Measurements from ENCODE around the gene DGKQ. TPM values are rescaled to one million over a fixed set of nuclear protein-coding genes. Genes with fewer than 3 reads are reported as not detected.

Gene DGKQ
- total RNA-seq, 2 experiments from 2014 or later = 17.6 to 19.2 TPM

DNA sequence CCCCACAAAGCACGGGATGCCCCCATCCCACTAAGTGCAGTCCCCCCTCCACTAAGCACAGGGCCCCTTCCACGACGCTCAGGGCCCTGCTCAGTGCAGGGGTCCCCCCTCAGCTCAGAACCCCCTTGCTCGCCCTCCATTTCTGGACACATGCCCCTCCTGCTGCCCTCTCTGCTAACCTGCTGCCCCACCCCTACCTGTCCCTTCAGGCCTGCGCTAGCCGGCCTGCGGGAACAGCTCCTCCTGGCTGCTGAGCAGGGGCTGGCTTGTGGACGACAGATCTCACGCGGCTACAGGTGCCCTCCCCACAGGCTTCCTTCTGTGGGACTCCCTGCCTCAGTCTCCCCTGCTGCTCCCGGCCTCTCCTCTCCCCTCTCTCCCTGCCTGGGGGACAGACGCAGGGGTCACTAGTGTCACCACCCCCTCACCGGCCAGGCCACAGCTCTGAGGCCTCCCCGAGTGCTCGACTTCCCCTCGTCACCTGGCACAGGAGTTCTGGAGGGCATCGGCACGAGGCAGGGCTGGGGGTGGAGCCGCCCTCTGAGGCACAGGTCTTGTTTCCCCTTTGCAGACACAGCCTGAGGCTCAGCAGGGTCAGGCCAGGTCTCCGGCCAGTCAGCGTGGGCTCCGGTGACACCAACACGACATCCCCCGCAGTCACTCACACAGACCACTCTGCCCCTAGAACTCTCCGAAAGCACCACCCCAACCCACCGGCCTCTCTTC lies 62.8 kb downstream of the DGKQ start:
- Mint-ChIP-seq H3K36me3 (ENCODE audit: low read depth) (peaks cover 57% of the 10 kb centered on the region), H3K4me3 (no peak overlapping the region), H3K27me3 (no peaks in the 10 kb centered on the region), H3K27ac (no peak overlapping the region), H3K4me1 (ENCODE audit: low read depth) (peaks cover 7% of the 10 kb centered on the region), H3K9me3 (no peaks in the 10 kb centered on the region)
- ATAC-seq (ENCODE audit: poor library complexity) (no peak), DNase-seq (no peak)
- no peak overlapping the region for H3K4me3 ChIP-seq (ENCODE audit: low read length)
- H3K27ac ChIP-seq (ENCODE audit: low read depth in 1 of 2, low read length in 2 of 2) = no peak overlapping the region
- intact Hi-C loops (cut with DNase I, micrococcal nuclease) = no loop called here
- no peaks in the 10 kb centered on the region for H3K27me3 ChIP-seq (ENCODE audit: control insufficient read depth in 1 of 2, insufficient read depth in 2 of 2, low read length in 2 of 2)
- CTCF ChIA-PET = interaction anchor here (0.6 to 0.9 kb wide), 2 partner anchors 11 to 68 kb away, joined by 3 read pairs; no protein-coding TSS in a partner anchor
- no peak for TF ChIP-seq CTCF (IDR thresholded peaks at IDR 0.05)
- H3K4me1 ChIP-seq (ENCODE audit: insufficient read depth, low read length) = peaks cover 11% of the 10 kb centered on the region
- POLR2A ChIA-PET = no interaction called here
- H3K9me3 ChIP-seq (ENCODE audit: control insufficient read depth in 1 of 2, insufficient read depth in 1 of 2, low read length in 2 of 2) = peaks cover 0 to 12% of the 10 kb centered on the region in 2 experiments
- H3K36me3 ChIP-seq (ENCODE audit: insufficient read depth, low read length) = peaks cover 56% of the 10 kb centered on the region

DNA sequence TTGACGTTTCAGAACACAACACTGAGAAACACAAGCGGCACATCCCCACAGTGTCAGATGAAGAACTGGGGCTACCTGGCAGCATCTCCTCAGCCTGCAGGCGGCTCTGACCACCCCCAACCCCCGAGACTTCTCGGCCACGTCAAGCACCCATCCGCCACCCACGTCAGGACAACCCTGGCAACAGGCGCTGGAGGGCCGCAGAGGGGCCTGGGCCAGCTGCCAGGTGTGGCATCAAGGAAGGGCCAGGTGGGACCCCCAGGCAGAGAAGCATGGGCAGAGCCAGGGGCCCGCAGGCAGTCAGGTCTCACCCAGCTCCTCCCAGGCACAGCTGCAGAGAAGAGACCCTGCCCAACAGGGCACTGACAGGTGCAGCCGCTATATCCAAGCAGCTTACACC lies 63.5 kb downstream of the DGKQ start:
- Histone ChIP-seq H3K27ac (ENCODE audit: low read depth in 1 of 2, low read length in 2 of 2) (no peak overlapping the region), H3K9me3 (ENCODE audit: control insufficient read depth in 1 of 2, insufficient read depth in 1 of 2, low read length in 2 of 2) (peaks cover 0 to 17% of the 10 kb centered on the region in 2 experiments), H3K4me3 (ENCODE audit: low read length) (no peak overlapping the region), H3K27me3 (ENCODE audit: control insufficient read depth in 1 of 2, insufficient read depth in 2 of 2, low read length in 2 of 2) (no peaks in the 10 kb centered on the region), H3K36me3 (ENCODE audit: insufficient read depth, low read length) (peaks cover 56% of the 10 kb centered on the region), H3K4me1 (ENCODE audit: insufficient read depth, low read length) (peaks cover 5% of the 10 kb centered on the region)
- intact Hi-C loops (cut with DNase I, micrococcal nuclease) = no loop called here
- POLR2A ChIA-PET = no interaction called here
- DNase-seq = no peak
- no peak for TF ChIP-seq CTCF (IDR thresholded peaks at IDR 0.05)
- no peak for ATAC-seq (ENCODE audit: poor library complexity)
- Mint-ChIP-seq H3K4me1 (ENCODE audit: low read depth) (peaks cover under 1% of the 10 kb centered on the region), H3K36me3 (ENCODE audit: low read depth) (peaks cover 57% of the 10 kb centered on the region), H3K4me3 (no peak overlapping the region), H3K27ac (no peak overlapping the region), H3K27me3 (no peaks in the 10 kb centered on the region), H3K9me3 (no peaks in the 10 kb centered on the region)
- CTCF ChIA-PET = no interaction called here

DNA sequence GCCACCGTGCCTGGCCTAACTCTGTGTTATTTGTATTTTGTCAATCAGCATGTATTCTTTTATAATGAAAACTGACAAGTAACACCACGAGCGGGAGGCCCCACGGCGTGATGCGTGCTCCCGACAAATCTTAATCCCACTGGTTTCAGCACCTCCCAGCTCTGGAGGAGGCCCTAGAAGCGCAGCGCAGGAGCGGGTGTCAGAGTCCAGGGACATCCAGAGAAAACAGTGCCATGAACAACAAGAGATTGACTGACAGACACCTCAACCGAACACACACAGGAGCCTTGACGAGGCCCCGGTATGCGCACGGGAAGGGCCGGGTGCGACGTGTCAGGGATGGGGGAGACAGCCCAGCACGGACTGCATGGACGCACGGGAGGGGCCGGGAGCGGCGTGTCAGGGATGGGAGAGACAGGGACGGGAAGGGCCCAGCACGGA lies 64.2 kb downstream of the DGKQ start:
- H3K4me1 Mint-ChIP-seq (ENCODE audit: low read depth) = no peaks in the 10 kb centered on the region
- no peak overlapping the region for H3K4me3 Mint-ChIP-seq
- peaks cover 56% of the 10 kb centered on the region for H3K36me3 ChIP-seq (ENCODE audit: insufficient read depth, low read length)
- H3K4me1 ChIP-seq (ENCODE audit: insufficient read depth, low read length) = no peaks in the 10 kb centered on the region
- peaks cover 0 to 17% of the 10 kb centered on the region in 2 experiments for H3K9me3 ChIP-seq (ENCODE audit: control insufficient read depth in 1 of 2, insufficient read depth in 1 of 2, low read length in 2 of 2)
- ATAC-seq (ENCODE audit: poor library complexity) (no peak), DNase-seq (no peak)
- H3K27ac ChIP-seq (ENCODE audit: low read depth in 1 of 2, low read length in 2 of 2) = no peak overlapping the region
- ChIA-PET POLR2A (no interaction called here), CTCF (no interaction called here)
- H3K27ac Mint-ChIP-seq = no peak overlapping the region
- no peak overlapping the region for H3K4me3 ChIP-seq (ENCODE audit: low read length)
- intact Hi-C loops (cut with DNase I, micrococcal nuclease) = no loop called here
- H3K36me3 Mint-ChIP-seq (ENCODE audit: low read depth) = peaks cover 60% of the 10 kb centered on the region
- H3K27me3 ChIP-seq (ENCODE audit: control insufficient read depth in 1 of 2, insufficient read depth in 2 of 2, low read length in 2 of 2) = no peaks in the 10 kb centered on the region
- no peaks in the 10 kb centered on the region for H3K9me3 Mint-ChIP-seq
- H3K27me3 Mint-ChIP-seq = no peaks in the 10 kb centered on the region
- TF ChIP-seq CTCF (IDR thresholded peaks at IDR 0.05) = no peak

Other genes with a start within 250 kb of the DGKQ start
- 1 to 10 TPM; 1.5 TPM for gene CPLX1, start 147.4 kb downstream of the DGKQ start, total RNA-seq
- 100 to 1,000 TPM; 130 to 131 TPM for gene GAK, start 41.3 kb downstream of the DGKQ start, total RNA-seq
- 10 to 100 TPM; 51.3 to 57.7 TPM for gene TMEM175, start 41.1 kb downstream of the DGKQ start, total RNA-seq
- 10 to 100 TPM; 70.2 to 77.8 TPM for gene IDUA, start 13.5 kb upstream of the DGKQ start, total RNA-seq
- not detected for gene SLC26A1, start 19.8 kb upstream of the DGKQ start, total RNA-seq
- gene FGFRL1, start 38.1 kb upstream of the DGKQ start, total RNA-seq = 10 to 100 TPM; 21.8 to 25.0 TPM
- gene RNF212, start 140.0 kb upstream of the DGKQ start, total RNA-seq = 1 to 10 TPM; 5.6 to 8.3 TPM
- gene SPON2, start 199.0 kb upstream of the DGKQ start, total RNA-seq = 10 to 100 TPM; 12.8 to 15.7 TPM